Activated naive CD4-positive, alpha-beta T cell treated with anti-CD3 and anti-CD28 coated beads for 36 hours (primary cell): ENCODE measurements around the gene DHX32. TPM values are rescaled to one million over a fixed set of nuclear protein-coding genes. Genes with fewer than 3 reads are reported as not detected.

Experiments
- CTCF ChIA-PET: fragments of 350-600 bp; sonication (Branson Sonifier 250); formaldehyde crosslinking; loops from one replicate; lab custom pipeline; 2021; ENCODE audit warnings: antibody characterized with exemption; lab: Charles Lee
- DNase-seq: peaks from one replicate; pipeline ENCODE4 v3.0.0-alpha.2; 2020
- H3K27ac Mint-ChIP-seq: one replicate; pipeline ENCODE4 v1.8.0; 2021; ENCODE audit warnings: mild to moderate bottlenecking, mixed read lengths
- H3K27me3 Mint-ChIP-seq: one replicate; pipeline ENCODE4 v1.8.0; 2021; ENCODE audit warnings: low read depth, mixed read lengths
- H3K36me3 Mint-ChIP-seq: one replicate; pipeline ENCODE4 v1.8.0; 2021; ENCODE audit warnings: low read depth, mixed read lengths
- H3K4me1 Mint-ChIP-seq: one replicate; pipeline ENCODE4 v1.8.0; 2021; ENCODE audit warnings: low read depth, mixed read lengths
- H3K4me3 Mint-ChIP-seq: one replicate; pipeline ENCODE4 v1.8.0; 2021; ENCODE audit warnings: mild to moderate bottlenecking, moderate library complexity, mixed read lengths
- H3K9me3 Mint-ChIP-seq: one replicate; pipeline ENCODE4 v1.8.0; 2021; ENCODE audit warnings: mixed read lengths
- intact Hi-C: fragments of 100-400 bp; cut with micrococcal nuclease; formaldehyde crosslinking; loops from one replicate; pipeline ENCODE4 v1.15.1; 2023
- total RNA-seq, 2 experiments: library from RNA; stranded (reverse); gene quantifications; one replicate each; pipeline ENCODE4 v1.2.3, GENCODE V29; 2021

The DHX32 gene
- total RNA-seq, 2 experiments from 2014 or later: 13.4 to 15.7 TPM

GRCh38 chr10:125812128-125812750 lies 68.9 kb downstream of the DHX32 start:
- Mint-ChIP-seq H3K9me3 (no peaks in the 10 kb centered on the region), H3K27ac (no peak overlapping the region), H3K4me3 (no peak overlapping the region), H3K27me3 (no peaks in the 10 kb centered on the region), H3K4me1 (no peaks in the 10 kb centered on the region), H3K36me3 (peaks cover 29% of the 10 kb centered on the region)
- intact Hi-C loops: no loop called here
- no peak for DNase-seq
- CTCF ChIA-PET: no interaction called here

DNA sequence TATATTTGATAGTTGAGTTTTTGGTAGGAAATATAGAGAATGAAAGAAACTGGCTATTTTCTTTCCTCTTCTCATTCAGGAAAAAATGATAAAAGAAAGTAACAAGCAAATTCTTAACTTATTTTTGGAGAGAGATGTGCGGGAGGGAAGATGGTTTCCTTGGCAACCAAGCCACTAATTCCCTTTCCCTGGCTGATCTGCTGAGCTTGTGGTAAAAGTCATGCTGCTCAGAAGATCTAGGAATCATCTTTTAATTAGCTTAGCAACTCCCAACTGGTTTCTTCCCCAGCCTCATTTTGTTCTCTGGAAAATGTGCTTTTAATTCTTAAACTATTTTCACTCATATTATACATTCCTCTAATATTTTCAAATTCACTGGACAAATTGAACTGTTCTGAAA lies 69.8 kb downstream of the DHX32 start:
- Mint-ChIP-seq H3K36me3 (peaks cover 35% of the 10 kb centered on the region), H3K4me3 (no peak overlapping the region), H3K27me3 (no peaks in the 10 kb centered on the region), H3K27ac (no peak overlapping the region), H3K4me1 (no peaks in the 10 kb centered on the region), H3K9me3 (no peaks in the 10 kb centered on the region)
- no peak for DNase-seq
- intact Hi-C loops: no loop called here
- CTCF ChIA-PET: interaction anchor here (0.9 kb wide), 1 partner anchor 14 kb away, joined by 3 read pairs; no protein-coding TSS in a partner anchor

DNA sequence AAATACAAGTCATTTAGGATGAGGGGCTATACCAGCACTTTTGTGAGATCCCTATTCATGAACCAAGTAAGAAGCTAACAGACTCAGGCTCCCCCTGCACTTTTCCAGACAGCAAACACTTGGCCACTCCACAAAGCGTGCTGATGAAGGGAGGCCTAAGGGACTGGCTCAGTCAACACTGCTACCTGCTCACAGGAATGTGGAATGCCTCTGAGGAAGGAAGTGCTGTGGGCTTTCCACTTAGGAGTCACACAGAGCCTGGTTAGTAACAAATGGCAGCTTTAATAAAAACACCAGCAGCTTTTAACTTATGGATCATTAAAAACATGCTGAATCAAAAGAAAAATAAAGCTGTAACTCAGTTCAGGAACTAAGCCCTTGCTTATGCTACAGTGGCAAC lies 73.0 kb downstream of the DHX32 start:
- no peaks in the 10 kb centered on the region for H3K4me1 Mint-ChIP-seq
- H3K9me3 Mint-ChIP-seq: no peaks in the 10 kb centered on the region

DNA sequence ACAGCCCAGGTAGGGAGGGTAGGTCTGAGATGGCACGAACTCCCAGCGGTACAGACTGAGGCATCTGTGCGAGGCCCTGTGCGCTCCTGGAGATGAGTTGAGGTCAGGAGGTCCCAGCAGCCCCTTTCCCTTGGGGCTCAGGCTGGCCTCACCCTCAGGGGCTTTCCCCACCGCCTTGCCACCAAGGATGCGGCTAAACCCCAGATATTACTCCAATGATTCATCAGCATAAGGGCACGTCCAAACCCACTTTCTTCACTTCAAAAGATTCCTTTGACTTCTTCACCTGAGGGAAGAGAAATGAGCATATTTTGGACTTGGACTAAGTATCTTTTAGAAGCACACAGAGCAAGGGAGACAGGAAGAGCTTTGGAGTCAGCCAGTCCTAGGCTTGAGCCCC lies 78.4 kb downstream of the DHX32 start:
- CTCF ChIA-PET: no interaction called here
- H3K4me1 Mint-ChIP-seq: no peaks in the 10 kb centered on the region
- no peak overlapping the region for H3K4me3 Mint-ChIP-seq
- intact Hi-C loops: no loop called here
- no peaks in the 10 kb centered on the region for H3K27me3 Mint-ChIP-seq
- H3K36me3 Mint-ChIP-seq: peaks cover 11% of the 10 kb centered on the region
- H3K9me3 Mint-ChIP-seq: no peaks in the 10 kb centered on the region
- no peak overlapping the region for H3K27ac Mint-ChIP-seq
- DNase-seq: no peak

More for the DNA sequence above, 73.0 kb downstream of the DHX32 start:
- intact Hi-C loops: no loop called here
- CTCF ChIA-PET: no interaction called here
- DNase-seq: no peak
- no peaks in the 10 kb centered on the region for H3K27me3 Mint-ChIP-seq
- H3K36me3 Mint-ChIP-seq: peaks cover 24% of the 10 kb centered on the region
- H3K4me3 Mint-ChIP-seq: no peak overlapping the region
- no peak overlapping the region for H3K27ac Mint-ChIP-seq

DNA sequence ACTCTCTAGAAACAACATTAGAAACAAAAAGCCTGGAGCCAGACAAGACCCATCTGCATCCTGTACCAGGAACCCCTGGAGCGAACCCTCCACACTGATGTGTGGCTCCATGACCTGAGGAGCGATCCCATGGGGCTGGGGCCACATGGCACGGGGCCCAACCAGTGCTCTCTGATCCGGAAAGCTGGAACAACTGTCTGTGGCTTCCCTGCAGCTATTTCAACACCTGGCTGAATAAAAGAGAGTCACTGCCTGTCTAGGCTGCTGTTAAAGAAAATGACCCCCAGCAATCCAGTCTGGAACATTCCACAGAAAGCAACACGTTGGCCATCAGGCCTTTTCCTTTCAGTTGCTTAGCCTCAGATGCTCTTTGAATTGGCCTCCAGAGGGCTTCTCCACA lies 79.0 kb downstream of the DHX32 start:
- H3K9me3 Mint-ChIP-seq: no peaks in the 10 kb centered on the region
- H3K4me1 Mint-ChIP-seq: no peaks in the 10 kb centered on the region
- no peak overlapping the region for H3K27ac Mint-ChIP-seq
- no peak overlapping the region for H3K4me3 Mint-ChIP-seq
- DNase-seq: no peak
- intact Hi-C loops: no loop called here
- CTCF ChIA-PET: no interaction called here
- peaks cover 11% of the 10 kb centered on the region for H3K36me3 Mint-ChIP-seq
- no peaks in the 10 kb centered on the region for H3K27me3 Mint-ChIP-seq

- DNase-seq: no peak
- Mint-ChIP-seq H3K36me3 (peaks cover 8% of the 10 kb centered on the region), H3K4me3 (no peak overlapping the region), H3K27me3 (no peaks in the 10 kb centered on the region), H3K9me3 (no peaks in the 10 kb centered on the region), H3K27ac (no peak overlapping the region), H3K4me1 (no peaks in the 10 kb centered on the region)
- intact Hi-C loops: no loop called here
- CTCF ChIA-PET: no interaction called here
These were observed 79.5 kb downstream of the DHX32 start for GRCh38 chr10:125801574-125801973.

- no peaks in the 10 kb centered on the region for H3K27me3 Mint-ChIP-seq
- no peaks in the 10 kb centered on the region for H3K9me3 Mint-ChIP-seq
- DNase-seq: no peak
- CTCF ChIA-PET: no interaction called here
- intact Hi-C loops: no loop called here
- H3K27ac Mint-ChIP-seq: no peak overlapping the region
- peaks cover 4% of the 10 kb centered on the region for H3K36me3 Mint-ChIP-seq
- no peaks in the 10 kb centered on the region for H3K4me1 Mint-ChIP-seq
- no peak overlapping the region for H3K4me3 Mint-ChIP-seq
These were observed 81.5 kb downstream of the DHX32 start for GRCh38 chr10:125799451-125800182.

GRCh38 chr10:125797994-125798662 lies 83.0 kb downstream of the DHX32 start:
- no peaks in the 10 kb centered on the region for H3K9me3 Mint-ChIP-seq
- intact Hi-C loops: no loop called here
- H3K36me3 Mint-ChIP-seq: peaks cover 12% of the 10 kb centered on the region
- no peaks in the 10 kb centered on the region for H3K4me1 Mint-ChIP-seq
- no peak for DNase-seq
- no peak overlapping the region for H3K4me3 Mint-ChIP-seq
- H3K27ac Mint-ChIP-seq: no peak overlapping the region
- H3K27me3 Mint-ChIP-seq: no peaks in the 10 kb centered on the region
- CTCF ChIA-PET: no interaction called here

DNA sequence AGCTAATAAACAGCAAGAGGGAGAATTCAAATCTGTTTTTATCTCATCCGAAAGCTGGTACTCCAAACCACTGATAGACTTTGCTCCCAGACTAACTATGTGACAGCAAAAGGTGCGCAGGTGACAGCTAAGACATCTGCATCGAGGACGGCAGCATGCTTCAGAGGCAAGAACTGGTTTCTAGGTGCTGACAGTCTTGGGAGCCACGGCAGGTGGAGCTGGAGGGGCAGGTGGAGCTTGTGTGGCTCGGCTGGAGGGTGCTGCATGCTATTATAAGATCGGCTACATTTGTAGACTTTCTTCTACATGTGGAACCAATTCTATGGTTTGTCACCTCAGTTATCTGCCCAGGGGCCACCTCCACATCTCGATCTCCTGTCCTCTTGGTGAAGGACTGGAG lies 83.7 kb downstream of the DHX32 start:
- H3K9me3 Mint-ChIP-seq: no peaks in the 10 kb centered on the region
- no peak overlapping the region for H3K4me3 Mint-ChIP-seq
- peaks cover 12% of the 10 kb centered on the region for H3K36me3 Mint-ChIP-seq
- H3K27me3 Mint-ChIP-seq: no peaks in the 10 kb centered on the region
- DNase-seq: no peak
- H3K27ac Mint-ChIP-seq: no peak overlapping the region
- intact Hi-C loops: no loop called here
- no peaks in the 10 kb centered on the region for H3K4me1 Mint-ChIP-seq
- CTCF ChIA-PET: interaction anchor here (0.8 kb wide), 1 partner anchor 13 kb away, joined by 3 read pairs; no protein-coding TSS in a partner anchor

GRCh38 chr10:125795637-125796190 lies 85.4 kb downstream of the DHX32 start:
- DNase-seq: no peak
- H3K9me3 Mint-ChIP-seq: no peaks in the 10 kb centered on the region
- intact Hi-C loops: no loop called here
- H3K4me3 Mint-ChIP-seq: no peak overlapping the region
- H3K4me1 Mint-ChIP-seq: no peaks in the 10 kb centered on the region
- CTCF ChIA-PET: no interaction called here
- no peaks in the 10 kb centered on the region for H3K27me3 Mint-ChIP-seq
- H3K27ac Mint-ChIP-seq: no peak overlapping the region
- H3K36me3 Mint-ChIP-seq: peaks cover 16% of the 10 kb centered on the region

- CTCF ChIA-PET: no interaction called here
- intact Hi-C loops: no loop called here
- no peaks in the 10 kb centered on the region for H3K9me3 Mint-ChIP-seq
- H3K36me3 Mint-ChIP-seq: peaks cover 18% of the 10 kb centered on the region
- H3K4me1 Mint-ChIP-seq: peaks cover under 1% of the 10 kb centered on the region
- H3K27me3 Mint-ChIP-seq: no peaks in the 10 kb centered on the region
- no peak for DNase-seq
- H3K4me3 Mint-ChIP-seq: no peak overlapping the region
- no peak overlapping the region for H3K27ac Mint-ChIP-seq
These were observed 86.0 kb downstream of the DHX32 start for GRCh38 chr10:125795128-125795527.

- CTCF ChIA-PET: no interaction called here
- Mint-ChIP-seq H3K27ac (no peak overlapping the region), H3K4me3 (no peak overlapping the region), H3K9me3 (no peaks in the 10 kb centered on the region), H3K27me3 (no peaks in the 10 kb centered on the region), H3K36me3 (peaks cover 23% of the 10 kb centered on the region), H3K4me1 (peaks cover 16% of the 10 kb centered on the region)
- no peak for DNase-seq
- intact Hi-C loops: no loop called here
These were observed 88.5 kb downstream of the DHX32 start for GRCh38 chr10:125792342-125793300.
